Ovary (tissue), 9 donors: Measurements from ENCODE around the gene HMG20A. TPM values are rescaled to one million over a fixed set of nuclear protein-coding genes. Genes with fewer than 3 reads are reported as not detected.

ENCODE experiments used
- DNase-seq, 5 donors: peaks; one replicate each; pipeline ENCODE4 v3.0.0-alpha.2; 2019 to 2020
- H3K27ac ChIP-seq, 2 donors: fragments of 200-600 bp; one replicate each; pipeline versions ENCODE4 v1.5.1 to v1.8.0; 2019 to 2022
- H3K27me3 ChIP-seq: fragments of 200-600 bp; one replicate; pipeline ENCODE4 v1.8.0; 2022
- H3K36me3 ChIP-seq: fragments of 200-600 bp; sonication (generic); one replicate; pipeline ENCODE4 v1.5.1; 2019
- H3K4me1 ChIP-seq: one replicate; pipeline ENCODE4 v1.8.1; 2013; ENCODE audit warnings: mild to moderate bottlenecking, moderate library complexity; ENCODE audit not compliant: insufficient read depth
- H3K4me3 ChIP-seq: fragments of 200-600 bp; sonication (generic); one replicate; pipeline ENCODE4 v1.5.1; 2017
- H3K9me3 ChIP-seq, 2 donors: fragments of 200-600 bp in 1 of 2; sonication (generic) in 1 of 2; one replicate each; pipeline versions ENCODE4 v1.5.1 to v1.8.1; 2013 to 2019; ENCODE audit warnings: mild to moderate bottlenecking in 1 of 2, moderate library complexity in 1 of 2
- EP300 ChIP-seq: sonication (generic); formaldehyde crosslinking; IDR thresholded peaks from one replicate; pipeline ENCODE4 v1.6.1; 2017; ENCODE audit warnings: antibody characterized with exemption
- POLR2A ChIP-seq: fragments of 450-650 bp; IDR thresholded peaks from one replicate; pipeline ENCODE4 v1.6.1; 2017; ENCODE audit warnings: antibody characterized with exemption, mild to moderate bottlenecking, moderate library complexity
- WGBS, 3 donors: extraction: QIAGEN DNeasy Blood & Tissue Kit in 1 of 3; methylation state at CpG; one replicate each; pipeline versions ENCODE4 v1.1.5 to v1.1.7; 2013 to 2017; 5-methylcytosine and 5-hydroxymethylcytosine counted together
- intact Hi-C, 4 donors: fragments of 100-400 bp; cut with DNase I; formaldehyde crosslinking; loops; one replicate each; pipeline versions ENCODE4 v1.11.0 to v1.15.1; 2022 to 2023
- polyA plus RNA-seq, 2 donors: library from polyadenylated mRNA; stranded (reverse); fragments of 200-250 nt in 1 of 2; fragments of 350-450 nt in 1 of 2; fragmentation: Illumina TruSeq in 1 of 2; extraction: RNeasy Lipid Tissue Mini Kit (QIAGEN cat#74804) in 1 of 2; gene quantifications; one replicate each; pipeline ENCODE4 v1.2.3, GENCODE V29; 2013 to 2014
- total RNA-seq, 7 donors: library from RNA; depleted of rRNA in 2 of 7; stranded (reverse); fragments of >200 nt in 2 of 7; fragmentation: NEBNext Ultra II Directional in 3 of 7; extraction: Animal tissue kit (Norgen Biotek cat#: 25700) in 3 of 7; gene quantifications; one replicate each; pipeline versions ENCODE4 v1.1.0 to v1.2.4, GENCODE V29; 2016 to 2023
- TF ChIP-seq, protein P1 (sequence below), 3 donors: fragments of 450-650 bp in 2 of 3; fragments of 200-600 bp in 1 of 3; IDR thresholded peaks; one replicate each; pipeline versions ENCODE4 v1.5.1 to v1.8.0; 2016 to 2022; ENCODE audit warnings: antibody characterized with exemption in 3 of 3, mild to moderate bottlenecking in 1 of 3
- donor health status: DM: no; HTN: no; CAD: no; lungs with moderate emphysema.
- donor health status: DM: no; HTN: no; CAD: no.
- donor health status: Bipolar disorder and iron deficiency.
- donor health status: DM: yes; HTN: yes; CAD: no.
- donor health status: DM: no; HTN: no; CAD: no.
- donor health status: DM: yes; HTN: yes; CAD: no.

Gene HMG20A
- total and polyA plus RNA-seq, 9 donors, result 18.2 to 53.4 (median 34.9) TPM

DNA sequence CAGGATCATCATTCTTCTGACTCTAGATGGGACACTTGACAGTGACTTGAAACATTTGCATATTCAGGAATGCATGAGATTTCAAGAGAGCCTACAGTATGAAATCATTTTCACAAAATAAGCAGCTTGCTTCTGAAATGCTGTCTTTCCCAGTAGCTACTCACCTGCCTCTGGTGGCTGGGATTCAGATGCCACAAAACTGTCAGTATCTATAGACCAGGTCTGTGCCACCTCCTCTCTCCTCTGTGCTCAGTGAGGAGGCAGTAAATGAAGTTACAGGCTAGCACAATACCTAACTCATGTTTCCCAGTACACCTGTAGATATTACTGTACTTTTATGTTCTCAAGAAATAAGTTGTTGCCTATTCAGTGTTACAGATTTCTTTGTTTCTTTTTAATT is 64.3 kb downstream of the HMG20A start:
- Histone ChIP-seq H3K36me3 (no peaks in the 10 kb centered on the region), H3K27ac (no peak overlapping the region), H3K27me3 (no peaks in the 10 kb centered on the region), H3K4me3 (no peak overlapping the region), H3K4me1 (peaks cover 11% of the 10 kb centered on the region), H3K9me3 (no peaks in the 10 kb centered on the region)
- intact Hi-C loops, result no loop called here
- DNase-seq, result no peak
- no peak for TF ChIP-seq EP300
- TF ChIP-seq POLR2A, result no peak
- TF ChIP-seq, protein P1, sequence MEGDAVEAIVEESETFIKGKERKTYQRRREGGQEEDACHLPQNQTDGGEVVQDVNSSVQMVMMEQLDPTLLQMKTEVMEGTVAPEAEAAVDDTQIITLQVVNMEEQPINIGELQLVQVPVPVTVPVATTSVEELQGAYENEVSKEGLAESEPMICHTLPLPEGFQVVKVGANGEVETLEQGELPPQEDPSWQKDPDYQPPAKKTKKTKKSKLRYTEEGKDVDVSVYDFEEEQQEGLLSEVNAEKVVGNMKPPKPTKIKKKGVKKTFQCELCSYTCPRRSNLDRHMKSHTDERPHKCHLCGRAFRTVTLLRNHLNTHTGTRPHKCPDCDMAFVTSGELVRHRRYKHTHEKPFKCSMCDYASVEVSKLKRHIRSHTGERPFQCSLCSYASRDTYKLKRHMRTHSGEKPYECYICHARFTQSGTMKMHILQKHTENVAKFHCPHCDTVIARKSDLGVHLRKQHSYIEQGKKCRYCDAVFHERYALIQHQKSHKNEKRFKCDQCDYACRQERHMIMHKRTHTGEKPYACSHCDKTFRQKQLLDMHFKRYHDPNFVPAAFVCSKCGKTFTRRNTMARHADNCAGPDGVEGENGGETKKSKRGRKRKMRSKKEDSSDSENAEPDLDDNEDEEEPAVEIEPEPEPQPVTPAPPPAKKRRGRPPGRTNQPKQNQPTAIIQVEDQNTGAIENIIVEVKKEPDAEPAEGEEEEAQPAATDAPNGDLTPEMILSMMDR (IDR thresholded peaks at IDR 0.05), result no peak

- Histone ChIP-seq H3K4me1 (peaks cover 11% of the 10 kb centered on the region), H3K27me3 (no peaks in the 10 kb centered on the region), H3K4me3 (no peak overlapping the region), H3K36me3 (no peaks in the 10 kb centered on the region), H3K9me3 (no peaks in the 10 kb centered on the region), H3K27ac (peak overlapping the region in 1 of 2 donors; percentile 60)
- intact Hi-C loops, result no loop called here
- 45 to 55% (median 49%) methylated on average over 7 of the region's 7 CpGs for WGBS, 3 donors
- TF ChIP-seq, protein P1 (IDR thresholded peaks at IDR 0.05), result no peak
- TF ChIP-seq POLR2A (no peak), EP300 (no peak)
- DNase-seq, result peak in 4 of 5 donors; percentile 42 to 59 (median 56)
These were observed 66.1 kb downstream of the HMG20A start for GRCh38 chr15:77486542-77487468.

DNA sequence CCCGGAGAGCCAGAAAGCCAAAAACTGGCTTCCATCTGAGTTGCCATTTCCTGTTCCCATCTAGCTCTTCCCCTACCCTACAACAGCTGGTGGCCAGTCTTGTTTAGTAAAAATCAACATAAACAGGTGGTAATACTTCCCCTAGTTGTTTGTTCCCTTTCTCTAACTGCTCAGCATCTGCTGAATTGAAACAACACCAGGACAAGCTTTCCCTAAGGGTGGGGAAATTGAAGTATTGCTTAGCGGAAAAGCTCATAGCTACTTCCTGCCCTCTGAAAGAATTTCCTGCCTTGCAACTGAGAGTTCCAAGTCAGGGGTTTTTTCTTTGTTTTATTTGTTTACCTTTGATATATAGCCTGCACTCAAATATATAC is 66.8 kb downstream of the HMG20A start:
- TF ChIP-seq, protein P1 (IDR thresholded peaks at IDR 0.05), result no peak
- TF ChIP-seq EP300 (no peak), POLR2A (no peak)
- Histone ChIP-seq H3K9me3 (no peaks in the 10 kb centered on the region), H3K36me3 (no peaks in the 10 kb centered on the region), H3K27ac (peak overlapping the region in 1 of 2 donors; percentile 60), H3K27me3 (no peaks in the 10 kb centered on the region), H3K4me3 (no peak overlapping the region), H3K4me1 (peaks cover 11% of the 10 kb centered on the region)
- intact Hi-C loops, result no loop called here
- 70 to 76% (median 75%) methylated on average over 2 of the region's 2 CpGs for WGBS, 3 donors
- DNase-seq, result no peak

GRCh38 chr15:77487888-77488287 is 67.2 kb downstream of the HMG20A start:
- TF ChIP-seq, protein P1 (IDR thresholded peaks at IDR 0.05), result no peak
- TF ChIP-seq EP300 (no peak), POLR2A (no peak)
- Histone ChIP-seq H3K4me1 (peaks cover 11% of the 10 kb centered on the region), H3K27me3 (no peaks in the 10 kb centered on the region), H3K36me3 (no peaks in the 10 kb centered on the region), H3K9me3 (no peaks in the 10 kb centered on the region), H3K27ac (peak overlapping the region in 1 of 2 donors; percentile 60), H3K4me3 (no peak overlapping the region)
- no peak for DNase-seq
- intact Hi-C loops, result no loop called here
